AG09319 (cell line): ENCODE results near the gene KCND3.

ENCODE experiments used
- DNase-seq: peaks from one replicate; pipeline ENCODE4 v3.0.0-alpha.2; 2010; ENCODE audit warnings: low read depth; ENCODE audit errors: extremely low read depth
- CTCF ChIP-seq: IDR thresholded peaks from 2 replicates; pipeline ENCODE4 v1.5.1; 2011; ENCODE audit warnings: low read depth, mild to moderate bottlenecking, inconsistent platforms, low read length, moderate library complexity

The KCND3 gene

GRCh38 chr1:111758373-111758772, 231.1 kb downstream of the KCND3 start:
- TF ChIP-seq CTCF = no peak; the same call in 1 of the 2 replicates
- DNase-seq = no peak

GRCh38 chr1:111756124-111756513, 233.3 kb downstream of the KCND3 start:
- no peak for TF ChIP-seq CTCF
- DNase-seq = no peak

GRCh38 chr1:111755331-111756123, 233.9 kb downstream of the KCND3 start, which contains the start of gene DDX20:
DDX20 (plus strand) TSS chr1:111755901; CDS start chr1:111755925, 24 bp downstream.
- DNase-seq = peak; percentile 92
- TF ChIP-seq CTCF = peak; percentile 75

- no peak for DNase-seq
- TF ChIP-seq CTCF = no peak
These were observed 234.5 kb downstream of the KCND3 start for GRCh38 chr1:111754984-111755330.

GRCh38 chr1:111751906-111752575, 237.4 kb downstream of the KCND3 start:
- no peak for TF ChIP-seq CTCF
- DNase-seq = no peak

- no peak for DNase-seq
- TF ChIP-seq CTCF = no peak
These were observed 238.6 kb downstream of the KCND3 start for GRCh38 chr1:111750856-111751255.

- DNase-seq = no peak
- TF ChIP-seq CTCF = no peak
These were observed 239.8 kb downstream of the KCND3 start for GRCh38 chr1:111749628-111750027.
